Caco-2 (cell line): ENCODE results near the gene NFKBIE. TPM values are rescaled to one million over a fixed set of nuclear protein-coding genes. Genes with fewer than 3 reads are reported as not detected.

ENCODE experiments used
- BruUV-seq: library from RNA; stranded (reverse); fragments of 400-500 nt; replicated peaks from 2 replicates; lab custom pipeline; 2021; lab: Mats Ljungman, UMichigan
- CTCF ChIA-PET: fragments of 300-600 bp; sonication (Branson Sonifier 250); formaldehyde crosslinking; loops from one replicate; lab custom pipeline; 2022; ENCODE audit warnings: antibody characterized with exemption; lab: Charles Lee
- POLR2A ChIA-PET: fragments of 300-600 bp; sonication (Branson Sonifier 250); formaldehyde crosslinking; loops from one replicate; lab custom pipeline; 2022; ENCODE audit warnings: antibody characterized with exemption; lab: Charles Lee
- DNase-seq, 2 experiments: peaks; one replicate each; pipeline versions ENCODE4 v3.0.0 to v3.0.0-alpha.2; 2020 to 2022
- H3K27me3 ChIP-seq: replicated peaks from 2 replicates; pipeline ENCODE4 v1.6.0; 2011; ENCODE audit warnings: low read length; ENCODE audit not compliant: control insufficient read depth, insufficient read depth
- H3K36me3 ChIP-seq: 2 replicates; pipeline ENCODE4 v1.5.1; 2011; ENCODE audit warnings: low read length; ENCODE audit not compliant: control insufficient read depth, insufficient read depth
- H3K4me1 ChIP-seq: fragments of 250-450 bp; sonication (Bioruptor Pico); 2 replicates; pipeline ENCODE4 v1.5.1; 2020; ENCODE audit warnings: mild to moderate bottlenecking
- H3K4me3 ChIP-seq: 2 replicates; pipeline ENCODE4 v1.5.1; 2011; ENCODE audit warnings: low read depth, mild to moderate bottlenecking, control low read depth, low read length
- H3K9me3 ChIP-seq: fragments of 250-450 bp; sonication (Bioruptor Pico); 2 replicates; pipeline ENCODE4 v1.5.1; 2020; ENCODE audit warnings: mild to moderate bottlenecking, moderate library complexity
- H3K27ac Mint-ChIP-seq: one replicate; pipeline ENCODE4 v1.8.0; 2022; ENCODE audit warnings: mixed read lengths; ENCODE audit not compliant: unreplicated experiment
- H3K27me3 Mint-ChIP-seq: one replicate; pipeline ENCODE4 v1.8.0; 2022; ENCODE audit warnings: mixed read lengths; ENCODE audit not compliant: insufficient read depth, unreplicated experiment
- H3K36me3 Mint-ChIP-seq: one replicate; pipeline ENCODE4 v1.8.0; 2022; ENCODE audit warnings: mild to moderate bottlenecking, mixed read lengths; ENCODE audit not compliant: insufficient read depth, unreplicated experiment
- H3K4me1 Mint-ChIP-seq: one replicate; pipeline ENCODE4 v1.8.0; 2022; ENCODE audit warnings: low read depth, mixed read lengths; ENCODE audit not compliant: unreplicated experiment
- H3K4me3 Mint-ChIP-seq: one replicate; pipeline ENCODE4 v1.8.0; 2022; ENCODE audit warnings: mild to moderate bottlenecking, moderate library complexity, mixed read lengths; ENCODE audit not compliant: unreplicated experiment
- H3K9me3 Mint-ChIP-seq: one replicate; pipeline ENCODE4 v1.8.0; 2022; ENCODE audit warnings: mixed read lengths; ENCODE audit not compliant: unreplicated experiment
- CTCF ChIP-seq, 2 experiments: fragments of 200-600 bp in 1 of 2; IDR thresholded peaks; 1 replicate in 1 of 2; 2 replicates in 1 of 2; pipeline versions ENCODE4 v1.5.1 to v1.8.0; 2011 to 2022; ENCODE audit warnings: antibody characterized with exemption in 1 of 2, control low read depth in 1 of 2, inconsistent platforms in 1 of 2, low read depth in 1 of 2, low read length in 1 of 2, mild to moderate bottlenecking in 1 of 2, moderate library complexity in 1 of 2; ENCODE audit not compliant: insufficient read depth in 1 of 2, severe bottlenecking in 1 of 2, unreplicated experiment in 1 of 2
- intact Hi-C: fragments of 100-400 bp; cut with micrococcal nuclease; formaldehyde crosslinking; loops from one replicate; pipeline ENCODE4 v1.10.0; 2022; ENCODE audit not compliant: unreplicated experiment
- total RNA-seq: library from RNA; stranded (reverse); gene quantifications from 2 replicates; pipeline ENCODE4 v1.2.3, GENCODE V29; 2022

NFKBIE gene
- total RNA-seq, 1 experiment from 2014 or later = 8.4 TPM

DNA sequence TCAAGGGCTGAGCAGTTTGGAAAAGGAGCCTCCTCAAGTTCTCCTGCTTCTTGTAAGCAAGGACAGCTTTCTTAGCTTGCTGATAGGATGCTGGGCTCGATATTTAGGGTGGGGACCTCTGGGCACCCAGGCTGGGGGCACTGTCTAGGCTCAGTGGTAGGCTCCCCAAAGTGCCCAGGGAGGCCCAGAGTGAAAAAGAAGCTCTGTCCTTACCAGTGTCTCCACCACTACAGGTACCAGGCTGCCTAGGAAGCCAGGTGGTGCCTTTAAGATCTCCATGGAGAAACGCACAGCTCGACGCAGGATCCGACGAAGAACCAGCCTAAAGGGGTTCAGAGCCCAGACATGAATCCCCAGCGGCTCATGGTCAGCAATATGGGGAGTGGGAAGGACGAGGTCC is 41.4 kb upstream of the NFKBIE start:
- no peaks in the 10 kb centered on the region for H3K27me3 ChIP-seq
- Mint-ChIP-seq H3K4me1 (no peaks in the 10 kb centered on the region), H3K9me3 (no peaks in the 10 kb centered on the region), H3K27ac (no peak overlapping the region), H3K4me3 (no peak overlapping the region), H3K27me3 (no peaks in the 10 kb centered on the region), H3K36me3 (peaks cover 32% of the 10 kb centered on the region)
- ChIA-PET CTCF (interaction anchor here (0.7 kb wide), 1 partner anchor 42 kb away, joined by 3 read pairs; no protein-coding TSS in a partner anchor), POLR2A (no interaction called here)
- BruUV-seq = no TSS peak
- no peak for DNase-seq
- peaks cover 2% of the 10 kb centered on the region; the same call in 1 of the 2 replicates for H3K36me3 ChIP-seq
- no peaks in the 10 kb centered on the region for H3K9me3 ChIP-seq
- no peak for TF ChIP-seq CTCF (IDR thresholded peaks at IDR 0.05; ENCODE audit: insufficient read depth in 1 of 2, low read depth in 1 of 2, low read length in 1 of 2, severe bottlenecking in 1 of 2, unreplicated experiment in 1 of 2)
- no peak overlapping the region for H3K4me3 ChIP-seq
- intact Hi-C loops = no loop called here
- no peaks in the 10 kb centered on the region for H3K4me1 ChIP-seq

DNA sequence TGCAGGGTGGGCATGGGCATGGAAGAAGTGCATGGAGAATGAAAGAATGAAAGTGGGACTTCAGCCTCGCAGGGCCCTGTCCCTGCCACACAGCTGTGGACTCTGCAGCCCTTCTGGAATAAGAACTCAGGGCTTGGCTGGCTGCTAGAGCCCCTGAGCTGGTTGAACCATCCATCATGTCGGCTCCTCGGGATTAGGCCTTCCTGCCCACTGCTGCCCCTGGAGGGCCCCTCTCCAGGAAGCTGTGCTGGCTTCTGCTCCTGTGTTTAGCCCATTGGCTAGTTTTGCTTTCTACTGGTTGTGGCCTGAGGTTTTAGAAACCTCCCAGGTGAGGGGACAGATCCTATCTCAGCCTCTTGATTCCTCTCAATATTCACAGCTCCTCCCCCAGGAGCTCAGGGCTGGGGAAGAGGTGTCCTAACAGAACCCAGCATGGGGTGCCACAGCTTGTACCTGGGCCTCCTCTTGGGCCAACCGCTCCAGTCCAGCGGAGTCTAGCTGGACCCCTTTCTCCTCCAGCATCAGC is 39.9 kb upstream of the NFKBIE start:
- intact Hi-C loops = no loop called here
- H3K27me3 ChIP-seq = no peaks in the 10 kb centered on the region
- ChIA-PET POLR2A (no interaction called here), CTCF (interaction anchor here (0.7 to 2.0 kb wide), 5 partner anchors 9 to 150 kb away, joined by 3 to 8 read pairs (median 5); no protein-coding TSS in a partner anchor)
- H3K4me3 Mint-ChIP-seq = no peak overlapping the region
- no peaks in the 10 kb centered on the region for H3K9me3 Mint-ChIP-seq
- H3K4me1 ChIP-seq = no peaks in the 10 kb centered on the region
- no peak overlapping the region for H3K4me3 ChIP-seq
- no peak for TF ChIP-seq CTCF (IDR thresholded peaks at IDR 0.05; ENCODE audit: insufficient read depth in 1 of 2, low read depth in 1 of 2, low read length in 1 of 2, severe bottlenecking in 1 of 2, unreplicated experiment in 1 of 2)
- H3K27me3 Mint-ChIP-seq = no peaks in the 10 kb centered on the region
- no peak for DNase-seq
- H3K36me3 Mint-ChIP-seq = peaks cover 23% of the 10 kb centered on the region
- no peaks in the 10 kb centered on the region for H3K4me1 Mint-ChIP-seq
- H3K36me3 ChIP-seq = peaks cover 2% of the 10 kb centered on the region; the same call in 1 of the 2 replicates
- no TSS peak for BruUV-seq
- no peaks in the 10 kb centered on the region for H3K9me3 ChIP-seq
- no peak overlapping the region for H3K27ac Mint-ChIP-seq

DNA sequence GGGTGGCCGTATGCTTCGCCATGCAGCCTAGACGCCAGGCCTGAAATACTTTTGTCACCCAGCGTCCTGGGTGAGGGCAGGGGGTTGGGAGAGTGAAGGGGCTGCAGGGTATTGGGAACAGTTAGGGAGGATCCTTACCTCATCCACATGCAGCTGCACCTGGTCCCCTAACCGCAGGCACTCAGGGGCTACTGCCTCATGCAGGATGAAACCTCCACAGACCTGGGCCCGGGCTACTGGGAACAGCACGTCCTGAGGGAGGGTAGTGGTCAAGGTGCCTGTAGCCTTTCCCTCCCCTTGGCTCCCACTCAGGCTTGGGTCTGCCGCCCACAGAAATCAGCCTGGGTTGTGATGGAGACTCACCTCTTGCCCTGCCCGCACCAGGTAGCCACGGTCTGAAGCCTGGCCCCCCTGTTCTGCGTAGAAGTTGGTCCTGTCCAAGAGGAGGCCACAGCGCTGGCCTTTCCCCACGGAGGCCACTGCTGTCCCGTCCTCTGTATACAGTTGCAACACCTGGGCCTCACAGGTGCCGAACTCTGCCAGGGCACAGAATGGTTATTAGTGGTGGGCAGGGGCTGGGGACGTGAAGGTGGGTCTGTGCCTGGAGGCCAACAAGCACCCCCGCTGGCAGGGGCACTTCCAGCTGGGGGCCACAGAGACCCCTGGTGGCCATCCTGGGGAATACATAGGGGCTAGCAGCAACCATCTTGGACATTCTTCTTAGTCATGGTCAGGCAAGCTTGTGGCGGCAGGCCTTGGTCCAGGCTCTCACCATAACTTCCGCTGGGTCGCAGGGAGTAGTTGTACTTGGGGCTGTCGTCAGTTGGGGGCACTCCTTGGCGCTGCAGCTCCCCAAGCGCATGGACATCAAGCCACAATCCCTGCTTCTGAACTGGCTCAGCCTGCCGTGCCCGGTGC is 39.2 kb upstream of the NFKBIE start:
- peak; percentile 74 to 77 for TF ChIP-seq CTCF (IDR thresholded peaks at IDR 0.05; ENCODE audit: insufficient read depth in 1 of 2, low read depth in 1 of 2, low read length in 1 of 2, severe bottlenecking in 1 of 2, unreplicated experiment in 1 of 2)
- intact Hi-C loops = loop anchor here (1.0 kb wide), 1 partner anchor 36 kb away; no protein-coding TSS in a partner anchor
- no peak overlapping the region for H3K4me3 ChIP-seq
- H3K4me1 Mint-ChIP-seq = no peaks in the 10 kb centered on the region
- H3K9me3 Mint-ChIP-seq = no peaks in the 10 kb centered on the region
- no TSS peak for BruUV-seq
- H3K27me3 ChIP-seq = no peaks in the 10 kb centered on the region
- no peak overlapping the region for H3K27ac Mint-ChIP-seq
- peaks cover 17% of the 10 kb centered on the region for H3K36me3 Mint-ChIP-seq
- no peaks in the 10 kb centered on the region for H3K27me3 Mint-ChIP-seq
- peak in 1 of 2 experiments; percentile 54 for DNase-seq
- ChIA-PET CTCF (interaction anchor here (0.7 to 2.0 kb wide), 5 partner anchors 8 to 150 kb away, joined by 3 to 8 read pairs (median 5); no protein-coding TSS in a partner anchor), POLR2A (no interaction called here)
- H3K9me3 ChIP-seq = no peaks in the 10 kb centered on the region
- no peaks in the 10 kb centered on the region for H3K4me1 ChIP-seq
- H3K36me3 ChIP-seq = peaks cover 2% of the 10 kb centered on the region; the same call in 1 of the 2 replicates
- H3K4me3 Mint-ChIP-seq = no peak overlapping the region
